Activated T-cell treated with anti-CD3 and anti-CD28 coated beads for 48 hours (primary cell): ENCODE measurements around the gene UBE2V1.
"Not testable (repeated sequence)": the region's sequence is repeated elsewhere in the genome, so short reads cannot be mapped to it uniquely, and the experiment has no call there.

Experiments used
- DNase-seq: peaks from one replicate; pipeline ENCODE4 v3.0.0-alpha.2; 2020; ENCODE audit warnings: low read depth

The UBE2V1 gene

DNA sequence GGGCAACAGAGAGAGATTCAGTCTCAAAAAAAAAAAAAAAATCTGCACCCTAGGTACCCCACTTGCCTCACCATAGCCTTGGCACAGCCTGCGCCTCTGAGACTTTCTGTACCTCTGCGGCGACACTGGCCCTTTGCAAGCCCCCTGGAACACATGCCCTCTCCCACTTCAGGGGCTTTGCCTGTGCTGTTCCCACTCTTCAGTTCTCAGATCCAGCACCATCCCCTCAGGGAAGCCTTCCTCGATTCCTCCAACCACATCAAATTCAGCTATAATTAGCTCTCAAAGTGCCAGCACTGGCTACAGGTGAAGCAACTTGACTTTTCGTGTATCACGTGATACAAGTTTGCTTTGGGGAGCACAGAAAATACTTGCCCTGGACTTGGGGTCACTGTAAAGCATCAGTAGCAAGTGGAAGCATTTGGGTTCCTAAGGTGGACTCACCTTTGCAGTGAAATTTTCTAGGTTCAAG is 2.1 kb upstream of the UBE2V1 start:
- no peak for DNase-seq

DNA sequence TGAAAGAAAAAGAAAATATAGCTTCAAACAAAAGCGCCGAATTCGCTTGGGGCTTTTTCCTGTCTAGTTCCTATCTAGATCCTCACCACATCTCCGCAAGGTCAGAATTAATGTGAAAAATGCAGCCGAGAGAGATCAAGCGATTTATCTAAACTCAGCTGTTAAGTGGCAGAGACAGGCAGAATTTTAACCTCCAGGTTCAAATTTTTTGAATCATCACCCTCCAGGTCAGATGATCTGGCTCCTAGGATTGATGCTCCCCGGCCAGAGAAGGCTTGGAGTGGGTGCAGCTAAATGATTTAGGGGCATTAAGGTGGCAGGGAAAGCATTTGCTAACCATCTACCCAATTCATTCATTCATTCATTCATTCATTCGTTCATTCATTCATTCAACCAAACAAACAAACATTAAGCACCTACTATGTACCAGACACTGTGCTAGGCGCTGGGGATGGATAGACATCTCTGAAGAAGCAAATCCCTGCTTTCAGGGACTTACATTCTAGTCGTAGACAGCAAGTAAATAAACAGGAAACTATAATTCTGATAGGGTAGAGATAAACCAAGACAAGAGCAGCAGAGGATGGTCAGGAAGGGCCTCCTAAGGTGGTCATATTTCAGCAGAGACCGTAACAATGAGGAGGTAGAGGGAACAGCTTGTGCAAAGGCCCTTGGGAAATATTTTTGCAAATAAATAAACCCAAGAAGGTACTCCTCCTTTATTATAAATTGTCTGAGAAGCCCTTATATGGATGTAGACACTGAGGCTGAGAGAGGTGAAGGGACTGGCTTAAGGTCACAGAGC is 672 bp upstream of the UBE2V1 start:
- DNase-seq: no peak

DNA sequence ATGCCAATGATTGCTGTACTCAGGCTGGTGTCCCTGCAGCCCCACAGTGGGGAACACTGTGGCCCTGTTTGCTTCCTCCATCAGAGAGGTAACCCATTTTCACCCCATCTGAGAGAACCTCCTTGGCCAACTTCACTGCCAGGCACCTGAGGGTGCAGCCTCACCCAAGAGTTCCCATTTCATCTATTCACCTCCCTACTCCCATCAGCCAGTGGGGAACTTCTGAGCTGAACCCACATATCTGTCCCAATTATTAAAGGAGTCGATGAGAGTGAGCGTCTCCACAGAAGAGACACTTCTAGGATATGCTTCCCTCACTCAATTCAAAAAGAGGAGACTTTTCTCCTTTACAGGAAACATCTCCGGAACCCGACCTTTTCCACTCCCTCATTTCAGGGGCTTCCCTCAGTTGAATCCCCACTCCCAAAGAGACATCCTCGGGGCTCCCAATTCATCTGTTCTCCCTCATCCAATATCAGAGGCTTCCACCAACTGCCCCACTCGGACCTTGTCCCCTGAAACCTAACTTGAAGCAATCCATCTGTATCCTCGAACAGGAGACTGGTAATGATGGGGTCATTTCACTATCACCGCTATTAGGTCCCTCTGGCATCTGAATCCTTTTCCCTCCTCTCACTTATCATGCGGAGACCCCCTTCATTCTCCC is 988 bp downstream of the UBE2V1 start:
- no peak for DNase-seq

DNA sequence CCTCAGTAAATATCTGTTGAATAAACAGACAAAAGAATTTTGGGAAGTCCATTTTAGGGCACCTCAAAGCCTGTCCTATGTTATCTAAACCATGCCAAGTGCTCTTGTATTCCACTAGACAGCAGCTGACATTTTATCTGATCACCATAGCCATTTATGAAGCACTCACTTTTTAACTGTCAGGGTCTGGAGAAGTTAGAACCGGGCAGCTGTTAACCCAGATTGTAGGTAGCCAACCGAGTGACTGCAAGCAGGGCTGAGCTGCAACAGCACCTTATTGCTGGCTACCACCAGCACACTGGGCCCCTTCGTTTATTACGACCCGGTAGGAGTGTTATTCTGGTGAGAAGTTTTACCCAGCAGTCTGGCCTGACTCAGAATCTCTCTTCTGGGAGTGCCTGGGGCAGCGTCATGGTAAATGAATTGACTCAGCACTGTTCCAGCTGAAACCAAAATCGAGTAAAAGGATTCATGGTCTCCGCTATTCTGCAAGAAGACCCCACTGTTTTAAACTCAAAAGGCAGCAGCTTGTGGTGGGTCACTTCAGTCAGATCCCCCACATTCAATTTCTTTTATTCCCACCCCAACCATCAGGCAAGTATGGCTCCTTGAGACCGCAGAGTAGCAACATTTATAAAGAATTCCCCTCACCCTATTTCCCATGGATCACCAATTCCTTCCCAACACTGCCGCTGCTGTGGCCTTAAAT is 1.7 kb downstream of the UBE2V1 start:
- DNase-seq: peak; percentile 47

DNA sequence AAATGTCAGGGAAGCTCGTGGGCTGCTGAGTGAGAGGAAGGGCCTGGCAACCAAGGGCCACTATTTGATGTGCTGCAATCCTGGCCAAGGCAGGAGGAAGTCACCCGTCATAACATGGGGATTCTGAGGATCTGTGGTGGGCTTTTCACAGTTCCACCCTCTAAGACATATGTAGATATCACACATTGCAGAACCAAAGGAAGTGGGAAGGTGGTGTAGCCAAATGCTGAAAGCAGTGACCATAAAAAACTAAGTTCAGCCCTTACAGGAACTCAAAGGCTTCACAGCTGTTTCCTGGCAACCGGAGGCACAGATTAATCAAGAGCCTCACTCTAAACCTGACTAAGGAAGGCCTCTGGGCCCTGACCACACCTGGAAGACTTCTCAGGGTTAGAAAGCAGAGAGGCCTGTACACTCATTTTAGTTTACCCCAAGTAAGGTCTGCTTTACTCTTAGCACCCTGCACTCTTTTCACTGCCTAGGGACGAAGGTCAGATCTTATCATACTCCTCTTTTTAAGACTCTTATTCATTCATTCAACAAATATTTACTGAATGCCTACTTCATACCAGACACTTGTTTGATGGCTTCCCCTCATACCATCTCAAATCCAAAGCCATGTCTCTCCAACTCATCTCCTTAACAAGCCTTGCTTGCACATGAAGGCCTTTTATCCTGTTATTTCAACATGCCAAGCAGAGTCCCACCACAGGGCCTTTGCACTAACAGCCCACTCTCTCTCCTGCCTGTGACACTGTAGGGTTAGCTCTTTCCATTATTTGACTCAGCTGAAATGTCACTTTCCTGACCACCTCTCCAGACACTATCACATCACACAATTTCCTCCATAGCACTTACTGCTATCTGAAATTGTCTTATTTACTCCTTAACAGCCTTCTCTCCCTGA is 2.6 kb downstream of the UBE2V1 start:
- peak; percentile 43 for DNase-seq

DNA sequence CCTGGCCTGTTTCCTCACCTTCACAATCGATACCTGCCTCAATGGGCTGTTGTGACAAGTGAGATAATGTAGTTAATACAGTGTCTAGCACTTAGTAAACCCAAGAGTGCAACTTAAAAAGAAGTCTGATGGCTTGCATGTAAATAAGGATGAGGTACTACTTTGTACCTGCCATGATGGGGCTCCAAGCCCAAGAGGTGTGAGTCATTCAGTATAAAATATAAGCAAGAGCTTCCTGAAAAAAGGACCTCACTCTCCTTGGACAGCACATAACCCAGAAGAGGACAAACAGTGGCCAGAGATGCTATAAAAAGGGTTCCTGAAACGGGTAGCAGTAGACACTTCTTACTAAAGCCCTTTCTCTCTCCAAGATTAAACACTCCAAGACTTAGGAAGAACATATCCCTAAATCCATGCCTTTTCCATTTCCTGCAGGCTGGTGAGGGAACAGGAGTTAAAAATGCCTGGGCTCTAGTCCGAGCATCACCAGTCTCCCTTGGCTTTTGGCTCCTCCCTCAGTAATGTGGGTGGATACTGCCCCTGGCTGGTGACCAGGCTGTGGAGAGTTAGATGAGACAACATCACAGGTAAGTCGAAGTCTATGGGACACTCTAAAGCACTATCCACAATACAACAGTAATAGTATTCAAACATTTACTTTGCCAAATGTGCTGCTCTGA is 4.3 kb downstream of the UBE2V1 start:
- no peak for DNase-seq

DNA sequence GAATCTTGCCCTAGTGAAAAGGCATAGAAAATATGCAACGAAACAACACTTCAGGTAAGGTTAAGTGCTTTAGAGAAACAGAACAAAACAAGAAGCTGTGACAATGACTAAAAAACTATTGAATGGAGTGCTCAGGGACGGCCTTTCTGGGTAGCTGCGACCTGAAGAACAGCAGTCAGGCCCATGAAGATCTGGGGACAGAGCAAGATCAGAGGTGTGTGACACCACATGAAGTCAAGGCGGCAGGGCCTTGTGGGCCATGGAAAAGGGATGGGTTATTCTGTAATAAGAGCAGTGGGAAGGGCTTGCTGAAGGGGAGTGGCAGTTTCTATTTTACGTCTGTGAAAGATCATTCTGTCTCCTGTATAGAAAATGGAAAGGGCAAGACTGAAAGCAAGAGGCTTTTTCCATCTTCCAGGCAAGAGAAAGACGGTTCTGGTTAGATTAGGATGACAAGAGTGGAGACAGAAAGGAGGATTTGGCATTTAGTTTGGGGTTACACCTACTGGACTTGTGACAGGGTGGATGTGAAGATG is 5.1 kb downstream of the UBE2V1 start:
- DNase-seq: no peak

DNA sequence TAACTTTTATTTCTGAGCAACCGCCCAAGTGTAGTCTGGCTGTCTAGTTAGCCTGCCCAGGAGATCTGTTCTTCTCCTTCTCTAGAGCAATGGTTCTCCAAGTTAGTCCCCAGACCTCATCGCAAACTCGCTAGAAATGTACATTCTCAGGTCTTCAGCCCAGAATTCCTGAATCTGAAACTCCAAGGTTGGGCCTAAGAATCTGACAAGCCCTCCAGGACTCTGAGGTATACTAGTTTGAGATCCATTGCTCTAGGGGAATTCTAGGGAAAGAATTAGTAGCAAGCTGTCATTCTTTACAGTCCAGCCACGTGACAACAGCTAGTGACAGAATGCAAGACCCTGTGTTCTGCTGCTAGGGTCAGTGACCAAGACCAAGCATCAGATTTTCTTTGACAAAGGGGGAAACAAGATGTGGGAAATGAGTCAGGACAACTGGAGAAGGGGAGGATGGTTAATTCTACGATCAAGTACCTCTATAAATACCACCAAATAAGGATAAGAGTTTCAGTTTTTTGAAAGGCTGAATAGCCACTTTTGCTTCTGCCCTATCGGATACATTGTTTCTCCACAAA is 5.8 kb downstream of the UBE2V1 start:
- DNase-seq: no peak

DNA sequence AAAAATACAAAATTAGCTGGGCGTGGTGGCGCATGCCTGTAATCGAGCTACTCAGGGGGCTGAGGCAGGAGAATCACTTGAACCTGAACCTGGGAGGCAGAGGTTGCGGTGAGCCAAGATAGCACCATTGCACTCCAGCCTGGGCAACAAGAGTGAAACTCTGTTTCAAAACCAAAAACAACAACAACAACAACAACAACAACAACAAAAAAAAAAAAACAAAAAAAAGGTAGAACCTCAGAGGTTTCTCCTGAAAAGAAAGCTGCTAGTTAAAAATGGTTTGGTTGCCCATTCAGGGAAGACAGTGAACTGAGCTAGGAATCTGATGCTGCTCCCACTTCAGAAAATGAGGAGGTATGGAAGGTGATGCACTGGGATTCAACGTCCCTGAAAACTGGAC is 6.3 kb downstream of the UBE2V1 start:
- DNase-seq: not testable (repeated sequence)

DNA sequence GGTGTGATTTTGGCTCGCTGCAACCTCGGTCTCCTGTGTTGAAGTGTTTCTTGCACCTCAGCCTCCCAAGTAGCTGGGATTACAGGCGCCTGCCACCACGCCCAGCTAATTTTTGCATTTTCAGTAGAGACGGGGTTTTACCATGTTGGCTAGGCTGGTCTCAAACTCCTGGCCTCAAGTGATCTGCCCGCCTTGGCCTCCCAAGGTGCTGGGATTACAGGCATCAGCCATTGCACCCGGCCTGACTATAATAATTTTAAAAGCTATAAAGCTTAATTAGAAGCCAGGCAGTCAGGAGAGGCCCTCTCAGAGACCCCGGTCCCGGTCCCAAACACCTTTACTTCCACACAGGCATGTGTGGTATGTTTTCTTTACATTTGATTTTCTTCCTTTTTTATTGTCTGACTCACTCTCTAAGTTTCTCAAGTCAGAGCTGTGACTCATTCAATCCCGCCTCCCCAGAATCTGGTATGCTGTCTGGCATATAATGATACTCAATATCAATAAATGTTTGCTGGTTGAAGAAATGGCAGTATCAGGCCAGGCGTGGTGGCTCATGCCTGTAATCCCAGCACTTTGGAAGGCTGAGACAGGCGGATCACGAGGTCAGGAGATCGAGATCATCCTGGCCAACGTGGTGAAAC is 9.4 kb downstream of the UBE2V1 start:
- peak; percentile 34 for DNase-seq

DNA sequence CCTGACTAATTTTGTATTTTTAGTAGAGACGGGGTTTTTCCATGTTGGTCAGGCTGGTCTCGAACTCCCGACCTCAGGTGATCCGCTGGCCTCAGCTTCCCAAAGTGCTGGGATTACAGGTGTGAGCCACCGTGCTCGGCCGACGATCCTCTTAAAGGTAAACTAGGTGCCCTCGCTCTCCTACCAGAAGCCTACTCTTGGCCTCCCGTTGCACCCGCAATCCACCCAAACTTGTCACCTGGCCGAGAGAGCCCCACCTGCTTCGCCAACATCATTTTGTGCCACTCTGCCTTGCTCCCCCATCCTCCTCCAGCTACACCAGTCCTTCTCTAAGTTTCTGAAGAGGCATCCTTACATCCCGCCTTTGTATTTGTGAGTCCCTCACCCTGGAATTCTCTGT is 10.4 kb downstream of the UBE2V1 start:
- DNase-seq: not testable (repeated sequence)

DNA sequence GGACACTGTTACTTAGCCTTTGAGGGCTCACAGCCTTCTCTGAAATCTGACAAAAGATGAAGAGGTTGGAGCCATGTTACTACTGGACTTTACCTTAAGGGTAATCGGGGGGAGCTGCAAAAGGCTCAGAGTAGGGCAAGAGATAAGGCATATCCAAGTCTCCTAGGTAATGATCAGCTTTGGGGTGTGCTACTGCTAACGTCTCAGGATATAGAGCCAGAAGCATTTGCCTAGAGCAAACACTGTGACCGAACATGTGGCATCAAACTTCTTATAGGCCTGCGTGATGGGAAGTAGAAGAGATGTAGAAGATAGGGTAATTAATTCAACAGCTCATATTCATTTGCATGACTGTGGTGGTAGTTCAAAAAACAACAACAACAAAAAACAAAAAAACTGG is 11.1 kb downstream of the UBE2V1 start:
- no peak for DNase-seq

DNA sequence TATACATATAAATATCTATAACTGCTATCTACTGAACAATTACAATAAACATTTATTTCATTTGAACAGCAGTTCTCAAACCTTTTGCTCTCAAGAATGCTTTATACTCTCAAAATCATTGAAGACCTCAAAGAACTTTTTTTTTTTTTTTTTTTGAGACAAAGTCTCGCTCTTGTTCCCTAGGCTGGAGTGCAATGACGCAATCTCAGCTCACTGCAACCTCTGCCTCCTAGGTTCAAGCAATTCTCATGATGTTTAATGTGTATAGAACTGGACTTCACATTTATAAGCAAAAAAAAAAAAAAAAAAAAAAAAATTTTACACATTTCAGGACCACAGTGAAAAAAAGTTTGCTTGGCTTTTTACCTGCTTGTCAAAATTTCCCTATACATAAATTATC is 11.7 kb downstream of the UBE2V1 start:
- no peak for DNase-seq

DNA sequence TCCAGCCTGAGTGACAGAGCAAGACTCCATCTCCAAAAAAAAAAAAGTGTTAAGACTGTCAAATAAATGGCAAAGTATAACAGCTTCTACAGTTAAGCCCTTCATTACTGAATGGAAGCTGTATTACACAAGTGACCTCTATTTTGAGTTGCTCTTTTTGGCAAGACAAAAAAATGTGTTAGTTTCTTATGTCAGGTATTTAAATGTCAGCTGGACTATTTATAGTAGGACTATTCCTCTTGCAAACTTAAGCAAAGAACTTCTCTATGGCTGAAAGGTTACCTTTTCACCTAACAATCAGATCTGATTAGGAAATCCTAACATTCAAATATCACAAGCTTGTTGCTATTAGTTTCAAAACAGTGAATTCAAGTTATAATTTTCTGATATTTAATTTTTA is 12.4 kb downstream of the UBE2V1 start:
- DNase-seq: no peak

DNA sequence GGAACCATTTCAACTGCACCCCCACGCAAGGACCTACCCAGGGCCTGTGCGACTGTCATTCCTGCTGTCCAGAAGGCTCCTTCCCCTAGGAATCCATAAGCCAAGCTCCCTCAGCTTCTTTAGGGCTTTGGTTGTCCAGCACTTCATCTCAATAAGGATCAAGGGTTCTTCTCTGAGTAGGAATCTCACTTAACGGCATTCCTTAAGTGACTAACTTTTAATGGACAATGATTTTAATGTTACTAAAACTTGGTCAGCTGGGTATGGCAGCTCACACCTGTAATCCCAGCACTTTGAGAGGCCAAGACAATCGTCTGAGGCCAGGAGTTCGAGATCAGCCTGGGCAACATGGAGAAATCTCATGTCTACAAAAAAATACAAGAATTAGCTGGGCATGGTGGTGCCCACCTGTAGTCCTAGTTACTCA is 13.4 kb downstream of the UBE2V1 start:
- DNase-seq: no peak

DNA sequence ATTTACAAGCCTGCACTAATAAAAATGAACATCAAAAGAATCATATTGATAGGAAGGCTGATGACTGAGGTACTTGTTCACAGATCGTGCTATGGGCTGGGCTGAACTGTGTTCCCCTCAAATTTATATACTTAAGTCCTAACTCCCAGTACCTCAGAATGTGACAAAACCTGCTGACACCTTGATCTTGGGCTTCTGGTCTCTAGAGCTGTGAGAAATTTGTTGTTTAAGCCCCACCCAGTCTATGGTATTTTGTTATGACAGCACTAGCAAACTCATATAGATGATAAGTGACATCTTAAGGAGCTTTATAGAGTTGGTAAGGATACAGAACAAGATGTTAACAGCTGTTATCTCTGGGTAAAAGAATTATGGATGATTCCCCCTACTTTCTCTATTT is 13.8 kb downstream of the UBE2V1 start:
- no peak for DNase-seq

DNA sequence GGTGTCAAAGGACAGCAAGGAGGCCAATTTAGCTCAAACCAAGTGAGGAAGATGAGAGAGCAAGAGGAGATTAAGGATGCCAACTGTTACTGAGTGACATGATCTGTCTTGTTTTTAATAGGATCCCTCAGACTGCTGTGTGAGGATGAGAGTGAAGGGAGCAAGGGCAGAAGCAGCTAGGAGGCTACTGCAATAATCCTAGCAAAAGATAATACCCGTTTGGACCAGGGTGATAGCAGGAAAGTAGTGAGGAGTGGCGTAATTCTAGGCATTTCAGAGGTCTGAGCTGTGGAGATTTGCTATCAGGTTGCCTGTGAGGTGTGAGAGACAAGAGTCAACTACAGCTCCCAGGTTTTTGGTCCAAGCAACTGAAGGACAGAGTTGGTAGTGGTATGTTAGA is 14.7 kb downstream of the UBE2V1 start:
- no peak for DNase-seq

DNA sequence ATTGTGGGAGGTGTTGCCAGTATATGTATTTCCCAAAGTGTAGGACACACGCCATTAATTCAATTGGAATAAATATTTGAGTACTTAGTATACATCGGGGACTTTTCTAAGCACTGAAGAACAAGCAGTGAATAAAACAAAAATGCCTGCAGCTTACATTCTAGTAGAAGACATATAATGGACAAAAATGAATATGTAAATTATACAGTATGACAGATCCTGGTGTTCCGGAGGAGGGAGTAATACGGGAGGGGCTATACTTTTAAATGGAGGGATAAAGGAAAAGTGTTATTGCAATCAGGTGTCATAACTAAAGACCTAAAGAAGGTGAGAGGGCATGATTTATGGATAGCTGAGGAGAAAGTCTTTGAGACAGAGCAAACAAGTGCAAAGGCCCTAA is 15.1 kb downstream of the UBE2V1 start:
- no peak for DNase-seq

DNA sequence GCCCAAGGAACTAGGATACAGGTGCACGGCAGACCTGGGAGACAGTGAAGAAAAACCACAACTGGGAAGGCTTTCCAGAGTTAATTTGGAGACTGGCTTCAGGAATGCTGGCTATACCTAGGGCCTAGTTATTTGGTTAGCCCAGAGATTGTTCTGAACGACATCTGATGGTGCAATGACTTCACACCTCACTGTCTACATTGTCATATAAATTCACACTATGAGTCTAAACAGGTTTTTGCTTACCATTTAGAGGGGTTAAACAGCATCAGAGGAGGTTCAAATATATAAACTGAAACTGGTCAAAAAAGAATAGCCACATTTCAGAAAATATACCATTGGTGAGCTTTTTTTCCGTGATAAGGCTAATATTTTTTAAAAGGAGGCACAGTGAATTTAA is 16.7 kb downstream of the UBE2V1 start:
- DNase-seq: no peak

DNA sequence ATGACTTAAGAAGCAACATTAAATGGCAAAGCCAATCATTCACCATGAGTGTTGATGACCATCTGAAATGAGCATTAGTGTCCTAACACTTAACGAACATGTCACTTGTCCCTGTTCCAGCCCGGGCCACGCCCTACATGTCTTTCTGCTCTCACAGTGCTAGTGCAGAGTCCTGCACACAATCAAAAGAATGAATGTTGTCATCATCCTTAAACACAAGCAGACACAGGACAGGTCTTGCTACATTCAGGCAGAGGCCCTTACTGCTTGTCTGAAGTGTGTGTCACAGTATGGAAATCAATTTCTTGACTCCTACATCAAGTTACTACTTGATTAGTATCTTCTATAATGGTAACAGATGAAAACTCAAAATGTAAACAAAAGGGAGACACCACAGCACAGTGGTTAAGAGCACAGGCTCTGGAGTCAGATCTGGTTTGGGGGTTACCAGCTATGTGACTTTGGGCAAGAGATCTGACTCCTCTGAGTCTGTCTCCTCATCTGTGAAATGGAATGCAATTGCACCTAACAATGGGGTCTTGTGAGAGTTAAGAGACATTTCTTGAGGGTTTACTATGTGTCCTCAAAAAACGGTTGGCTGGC is 17.4 kb downstream of the UBE2V1 start:
- no peak for DNase-seq
